Fibroblast of villous mesenchyme (primary cell): ENCODE data around the gene NRAS. TPM values are rescaled to one million over a fixed set of nuclear protein-coding genes. Genes with fewer than 3 reads are reported as not detected.
A peak's percentile ranks its signal among the peaks of the same experiment; 100 is the strongest.

Source experiments
- DNase-seq: peaks from one replicate; pipeline ENCODE4 v3.0.0-alpha.2; 2010; ENCODE audit warnings: low read depth
- H3K4me3 ChIP-seq: 2 replicates; pipeline ENCODE4 v1.5.1; 2011; ENCODE audit warnings: low read depth, mild to moderate bottlenecking, low read length
- total RNA-seq: library from RNA; depleted of rRNA; stranded (reverse); fragments of >200 nt; gene quantifications from 2 replicates; pipeline ENCODE4 v1.2.3, GENCODE V29; 2012
- TF ChIP-seq, protein P1 (sequence below): IDR thresholded peaks from 2 replicates; pipeline ENCODE4 v1.5.1; 2012; ENCODE audit warnings: low read depth, mild to moderate bottlenecking, low read length; ENCODE audit not compliant: insufficient read depth

The NRAS gene
- total RNA-seq, 1 donor, result 86.8 TPM

DNA sequence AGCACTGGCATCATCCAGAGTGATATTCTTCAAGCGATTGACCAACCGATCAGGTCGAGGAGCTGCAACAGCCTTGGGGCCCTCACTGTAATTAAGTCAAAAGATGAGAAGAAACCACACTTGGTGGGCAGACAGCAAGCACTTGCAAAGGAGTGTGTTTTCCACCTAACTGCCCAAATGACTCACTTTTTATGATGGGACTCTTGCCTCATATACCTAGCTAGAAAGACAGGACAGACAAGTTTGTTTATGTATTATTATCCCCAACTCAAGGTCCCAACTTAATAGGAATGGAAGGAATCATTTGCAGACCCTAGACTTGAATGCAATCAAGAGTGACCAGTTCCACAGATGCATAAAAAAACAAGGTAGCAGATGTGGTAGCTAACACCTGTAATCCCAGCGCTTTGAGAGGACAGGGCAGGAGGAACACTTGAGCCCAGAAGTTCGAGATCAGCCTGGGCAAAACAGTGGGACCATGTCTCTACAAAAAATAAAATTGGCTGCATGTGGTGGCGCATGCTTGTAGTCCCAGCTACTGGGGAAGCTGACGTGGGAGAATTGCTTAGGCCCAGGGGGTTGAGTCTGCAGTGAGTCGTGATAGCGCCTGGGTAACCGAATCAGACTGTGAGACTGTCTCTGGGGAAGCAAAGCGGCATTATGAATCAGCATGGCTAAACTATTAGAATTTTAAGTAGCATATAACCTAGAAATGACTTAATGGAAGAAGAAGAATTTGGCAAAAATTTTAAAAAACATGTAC, 2.3 kb upstream of the NRAS start:
- DNase-seq, result no peak
- H3K4me3 ChIP-seq, result no peak overlapping the region
- TF ChIP-seq, protein P1, sequence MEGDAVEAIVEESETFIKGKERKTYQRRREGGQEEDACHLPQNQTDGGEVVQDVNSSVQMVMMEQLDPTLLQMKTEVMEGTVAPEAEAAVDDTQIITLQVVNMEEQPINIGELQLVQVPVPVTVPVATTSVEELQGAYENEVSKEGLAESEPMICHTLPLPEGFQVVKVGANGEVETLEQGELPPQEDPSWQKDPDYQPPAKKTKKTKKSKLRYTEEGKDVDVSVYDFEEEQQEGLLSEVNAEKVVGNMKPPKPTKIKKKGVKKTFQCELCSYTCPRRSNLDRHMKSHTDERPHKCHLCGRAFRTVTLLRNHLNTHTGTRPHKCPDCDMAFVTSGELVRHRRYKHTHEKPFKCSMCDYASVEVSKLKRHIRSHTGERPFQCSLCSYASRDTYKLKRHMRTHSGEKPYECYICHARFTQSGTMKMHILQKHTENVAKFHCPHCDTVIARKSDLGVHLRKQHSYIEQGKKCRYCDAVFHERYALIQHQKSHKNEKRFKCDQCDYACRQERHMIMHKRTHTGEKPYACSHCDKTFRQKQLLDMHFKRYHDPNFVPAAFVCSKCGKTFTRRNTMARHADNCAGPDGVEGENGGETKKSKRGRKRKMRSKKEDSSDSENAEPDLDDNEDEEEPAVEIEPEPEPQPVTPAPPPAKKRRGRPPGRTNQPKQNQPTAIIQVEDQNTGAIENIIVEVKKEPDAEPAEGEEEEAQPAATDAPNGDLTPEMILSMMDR, result no peak

DNA sequence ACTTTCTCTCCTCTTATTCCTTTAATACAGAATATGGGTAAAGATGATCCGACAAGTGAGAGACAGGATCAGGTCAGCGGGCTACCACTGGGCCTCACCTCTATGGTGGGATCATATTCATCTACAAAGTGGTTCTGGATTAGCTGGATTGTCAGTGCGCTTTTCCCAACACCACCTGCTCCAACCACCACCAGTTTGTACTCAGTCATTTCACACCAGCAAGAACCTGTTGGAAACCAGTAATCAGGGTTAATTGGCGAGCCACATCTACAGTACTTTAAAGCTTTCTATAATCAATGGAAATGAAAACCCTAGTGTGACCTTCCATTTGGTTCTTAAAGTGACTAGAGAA, 643 bp downstream of the NRAS start:
- peak overlapping the region; percentile 100 for H3K4me3 ChIP-seq
- TF ChIP-seq, protein P1, result no peak
- DNase-seq, result no peak

DNA sequence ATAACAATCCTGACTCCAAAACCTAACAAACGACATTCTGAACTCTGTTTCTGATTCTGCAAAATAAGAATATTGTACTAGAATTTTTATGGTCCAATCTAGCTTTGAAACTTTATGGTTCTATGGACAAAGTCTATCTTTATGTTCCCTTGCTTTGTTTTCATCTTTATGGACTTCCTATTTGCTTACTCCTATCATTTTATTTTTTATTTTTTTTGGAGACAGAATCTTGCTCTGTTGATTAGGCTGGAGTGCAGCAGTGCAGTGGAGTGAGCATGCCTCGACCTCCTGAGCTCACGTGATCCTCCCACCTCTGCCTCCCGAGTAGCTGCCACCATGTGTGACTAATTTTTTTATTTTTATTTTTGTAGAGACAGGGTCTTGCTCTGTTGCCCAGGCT, 3.6 kb downstream of the NRAS start:
- TF ChIP-seq, protein P1, result no peak
- H3K4me3 ChIP-seq, result no peak overlapping the region
- DNase-seq, result no peak

DNA sequence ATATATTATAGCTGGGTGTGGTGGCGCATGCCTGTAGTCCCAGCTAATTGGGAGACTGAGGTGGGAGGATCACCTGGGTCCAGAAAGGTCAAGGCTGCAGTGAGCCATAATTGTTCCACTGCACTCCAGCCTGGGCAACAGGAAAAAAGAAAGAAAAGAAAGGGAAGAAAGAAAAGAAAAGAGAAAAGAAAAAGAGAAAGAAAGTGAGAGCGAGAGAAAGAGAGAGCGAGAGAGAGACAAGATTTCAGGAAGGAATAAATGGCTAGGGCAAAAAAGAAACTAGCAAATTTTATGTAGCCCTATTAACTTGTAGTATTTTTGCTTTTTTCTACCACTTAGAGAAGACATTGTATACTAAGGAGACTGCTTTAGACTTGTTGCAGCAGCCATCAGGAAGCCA, 6.2 kb downstream of the NRAS start:
- no peak for DNase-seq
- TF ChIP-seq, protein P1, result no peak
- H3K4me3 ChIP-seq, result no peak overlapping the region

DNA sequence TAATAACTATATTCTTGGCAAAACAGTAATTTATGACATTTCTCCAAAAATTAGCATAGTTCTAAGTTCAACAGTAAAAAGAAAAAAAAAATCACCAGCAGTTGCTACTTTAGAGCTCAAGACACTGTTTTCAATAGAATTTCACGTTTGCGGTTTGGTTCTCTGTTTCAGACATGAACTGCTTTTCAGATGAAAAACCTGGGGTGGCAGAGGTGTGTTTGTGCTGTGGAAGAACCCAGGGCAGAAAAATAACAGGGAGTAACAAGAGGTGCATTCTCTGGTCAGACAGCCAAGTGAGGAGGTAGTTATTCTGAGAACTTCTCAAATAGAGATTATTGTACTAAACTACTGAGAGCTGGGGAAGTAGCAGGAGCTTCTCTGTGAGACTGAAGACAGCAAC, 9.0 kb downstream of the NRAS start:
- no peak for DNase-seq
- TF ChIP-seq, protein P1, result no peak
- H3K4me3 ChIP-seq, result no peak overlapping the region

DNA sequence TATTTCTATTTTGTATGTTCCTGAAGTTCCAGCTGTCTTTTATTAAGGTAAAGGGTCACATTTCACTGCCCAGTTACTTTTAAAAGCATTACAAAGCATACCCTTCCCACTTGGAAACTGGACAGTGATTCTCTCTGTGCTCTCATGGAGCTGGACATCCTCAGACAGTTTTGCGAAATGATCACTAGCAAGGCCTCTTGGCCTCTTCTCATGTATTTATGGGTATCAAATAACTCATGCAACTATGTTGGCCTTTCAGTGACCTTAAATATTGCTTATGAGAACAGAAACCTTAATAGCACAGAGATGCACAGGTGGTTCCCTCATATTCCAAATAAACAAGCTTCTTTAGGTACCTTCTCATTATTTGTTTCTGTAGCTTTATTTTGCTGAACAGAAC, 13.3 kb downstream of the NRAS start:
- TF ChIP-seq, protein P1, result no peak
- DNase-seq, result no peak
- no peak overlapping the region for H3K4me3 ChIP-seq

DNA sequence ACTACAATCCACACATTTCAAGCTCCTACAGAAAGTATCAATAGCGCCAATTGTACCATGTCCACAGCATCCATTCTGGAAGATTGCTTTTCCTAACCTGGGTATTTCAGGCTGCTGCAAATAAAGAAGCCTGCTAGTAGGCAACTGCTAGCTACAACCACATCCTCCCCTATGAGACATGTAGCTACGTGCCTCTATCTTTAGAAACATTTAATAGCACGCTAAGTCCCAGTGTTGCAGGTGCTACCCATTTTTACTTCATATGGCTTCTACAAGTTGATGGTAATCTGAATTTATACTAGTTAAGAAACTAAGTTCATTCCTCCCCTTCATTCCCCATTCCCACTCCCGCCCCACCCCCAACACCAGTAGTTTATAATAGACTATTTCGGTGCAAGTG, 13.8 kb downstream of the NRAS start:
- no peak for DNase-seq
- no peak overlapping the region for H3K4me3 ChIP-seq
- TF ChIP-seq, protein P1, result no peak
